Right atrium auricular region (tissue), 2 donors: Measurements from ENCODE around the gene GLB1L2. TPM values are rescaled to one million over a fixed set of nuclear protein-coding genes. Genes with fewer than 3 reads are reported as not detected.
A peak's percentile ranks its signal among the peaks of the same experiment; 100 is the strongest.
"Not testable (repeated sequence)": the region's sequence is repeated elsewhere in the genome, so short reads cannot be mapped to it uniquely, and the experiment has no call there.

ENCODE experiments used
- DNase-seq: peaks from one replicate; pipeline ENCODE4 v3.0.0-alpha.2; 2019; ENCODE audit warnings: low spot score
- H3K27ac ChIP-seq, 2 donors: fragments of 200-600 bp; sonication (generic); 1 replicate in 1 of 2; 2 replicates in 1 of 2; pipeline ENCODE4 v1.5.1; 2016 to 2019
- H3K27me3 ChIP-seq, 2 donors: fragments of 200-600 bp; sonication (generic); one replicate each; pipeline versions ENCODE4 v1.5.1 to v1.6.0; 2017 to 2019
- H3K36me3 ChIP-seq: fragments of 200-600 bp; sonication (generic); one replicate; pipeline ENCODE4 v1.5.1; 2016
- H3K4me1 ChIP-seq, 2 donors: fragments of 200-600 bp; sonication (generic); one replicate each; pipeline versions ENCODE4 v1.5.1 to v1.6.0; 2017 to 2019
- H3K4me3 ChIP-seq, 2 donors: fragments of 200-600 bp; sonication (generic); 1 replicate in 1 of 2; 2 replicates in 1 of 2; pipeline ENCODE4 v1.5.1; 2017 to 2019; ENCODE audit warnings: mild to moderate bottlenecking in 1 of 2, moderate library complexity in 1 of 2
- H3K9me3 ChIP-seq, 2 donors: fragments of 200-600 bp; sonication (generic); one replicate each; pipeline ENCODE4 v1.5.1; 2019
- CTCF ChIP-seq, 2 donors: fragments of 200-600 bp; sonication (generic); IDR thresholded peaks; one replicate each; pipeline ENCODE4 v1.5.1; 2019; ENCODE audit warnings: antibody characterized with exemption in 2 of 2
- total RNA-seq, 2 donors: library from RNA; depleted of rRNA; stranded (reverse); fragments of >200 nt; gene quantifications; one replicate each; pipeline ENCODE4 v1.1.0, GENCODE V29; 2016

The GLB1L2 gene
- total RNA-seq, 2 donors from 2014 or later: 0.22 to 2.4 TPM

DNA sequence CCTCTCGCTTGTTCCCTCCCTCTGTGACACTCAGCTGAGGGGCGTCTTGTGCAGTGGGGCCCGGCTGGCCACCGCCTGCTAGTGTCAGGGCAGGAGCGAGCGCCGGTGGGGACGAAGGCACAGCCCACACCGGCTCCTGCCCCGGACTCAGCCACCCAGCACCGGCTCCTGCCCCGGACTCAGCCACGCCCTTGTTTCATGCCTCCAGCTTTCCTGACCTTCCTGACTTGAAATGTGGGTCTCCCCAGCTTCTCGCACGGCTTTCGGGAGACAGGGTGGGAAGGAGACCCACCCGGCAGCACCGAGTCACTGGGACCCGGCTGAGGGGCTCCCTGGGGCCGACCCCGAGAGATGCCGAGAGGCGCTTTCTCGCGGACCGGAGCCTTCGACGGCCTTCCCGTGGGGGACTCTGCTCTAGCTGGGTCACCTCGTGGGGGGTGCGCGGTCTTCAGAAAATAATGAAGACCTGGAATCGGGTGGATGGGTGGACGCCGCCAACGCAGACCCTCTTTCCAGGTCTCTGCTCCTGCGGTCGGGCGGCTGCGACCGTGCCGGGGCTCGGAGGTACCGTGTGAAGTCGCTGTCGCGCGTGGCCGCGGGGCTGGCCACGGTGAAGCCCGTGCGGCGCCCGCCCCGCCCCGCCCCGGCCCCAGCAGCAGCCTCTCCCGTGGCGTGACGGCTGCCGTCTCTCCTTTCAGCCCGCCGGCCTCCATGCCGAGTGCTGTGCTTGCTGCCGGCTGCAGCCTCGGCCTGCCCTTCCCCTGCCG is 10.2 kb downstream of the GLB1L2 start:
- Histone ChIP-seq H3K4me3 (no peak overlapping the region), H3K27ac (no peak overlapping the region), H3K9me3 (no peaks in the 10 kb centered on the region), H3K4me1 (no peaks in the 10 kb centered on the region), H3K27me3 (no peaks in the 10 kb centered on the region), H3K36me3 (no peaks in the 10 kb centered on the region)
- no peak for TF ChIP-seq CTCF (IDR thresholded peaks at IDR 0.05)
- DNase-seq: peak; percentile 26

- no peak for TF ChIP-seq CTCF (IDR thresholded peaks at IDR 0.05)
- Histone ChIP-seq H3K9me3 (no peaks in the 10 kb centered on the region), H3K27me3 (no peaks in the 10 kb centered on the region), H3K4me1 (no peaks in the 10 kb centered on the region), H3K27ac (no peak overlapping the region), H3K36me3 (no peaks in the 10 kb centered on the region), H3K4me3 (no peak overlapping the region)
- peak; percentile 13 for DNase-seq
Observed at GRCh38 chr11:134342572-134343340, 11.0 kb downstream of the GLB1L2 start.

DNA sequence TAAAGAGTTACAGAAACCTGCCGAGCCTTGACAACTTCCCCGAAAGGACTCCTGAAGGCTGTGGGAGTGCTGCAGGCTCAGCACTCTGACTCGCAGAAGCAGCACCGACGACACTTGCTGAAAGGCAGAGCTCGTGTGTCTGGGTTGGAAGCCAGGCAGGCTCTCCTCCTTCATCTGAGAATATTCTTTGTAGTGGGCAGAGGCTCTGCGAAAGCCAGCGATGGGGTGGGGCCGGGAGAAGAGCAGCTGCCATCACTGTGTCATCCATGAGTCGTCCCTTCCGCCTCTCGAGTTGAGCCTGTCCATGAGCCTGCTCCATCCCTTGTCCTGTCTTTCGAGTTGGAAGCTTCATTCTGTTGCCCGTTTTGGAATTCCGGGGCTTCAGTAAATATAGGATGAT is 11.9 kb downstream of the GLB1L2 start:
- Histone ChIP-seq H3K9me3 (no peaks in the 10 kb centered on the region), H3K4me1 (no peaks in the 10 kb centered on the region), H3K27me3 (no peaks in the 10 kb centered on the region), H3K4me3 (no peak overlapping the region), H3K27ac (no peak overlapping the region), H3K36me3 (no peaks in the 10 kb centered on the region)
- no peak for TF ChIP-seq CTCF (IDR thresholded peaks at IDR 0.05)
- DNase-seq: peak; percentile 54

- not testable (repeated sequence) for H3K4me3 ChIP-seq, H3K27ac ChIP-seq, H3K4me1 ChIP-seq, H3K9me3 ChIP-seq, H3K27me3 ChIP-seq, H3K36me3 ChIP-seq
- DNase-seq: peak; percentile 16
Observed at GRCh38 chr11:134344497-134345236, 12.9 kb downstream of the GLB1L2 start.

DNA sequence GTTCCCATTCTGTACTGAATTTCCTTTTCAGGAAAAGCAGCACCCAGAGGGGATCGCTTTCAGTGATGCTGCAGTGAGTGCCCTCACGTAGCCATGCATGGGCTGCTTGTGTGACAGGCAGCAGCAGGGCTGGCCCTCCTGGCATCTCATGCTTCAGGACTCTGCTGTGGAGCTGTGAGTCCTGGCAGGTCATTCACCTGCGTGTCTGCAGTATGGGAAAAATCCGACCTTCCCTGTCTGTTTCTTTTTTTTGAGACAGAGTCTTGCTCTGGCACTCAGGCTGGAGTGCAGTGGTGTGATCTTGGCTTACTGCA is 13.4 kb downstream of the GLB1L2 start:
- Histone ChIP-seq H3K27me3 (no peaks in the 10 kb centered on the region), H3K9me3 (no peaks in the 10 kb centered on the region), H3K4me1 (no peaks in the 10 kb centered on the region), H3K4me3 (no peak overlapping the region), H3K36me3 (no peaks in the 10 kb centered on the region), H3K27ac (no peak overlapping the region)
- peak; percentile 13 for DNase-seq
- TF ChIP-seq CTCF (IDR thresholded peaks at IDR 0.05): no peak
